OCI-LY1 (cell line): ENCODE results near the gene CNOT2.

Experiments used
- H2AFZ ChIP-seq: fragments of 200-600 bp; sonication (generic), shearing (Covaris generic); 2 replicates; pipeline ENCODE4 v1.6.0; 2014; ENCODE audit warnings: antibody characterized with exemption, mild to moderate bottlenecking, low read length
- H3F3A ChIP-seq: fragments of 200-600 bp; sonication (generic), shearing (Covaris generic); 2 replicates; pipeline ENCODE4 v1.6.0; 2014; ENCODE audit warnings: mild to moderate bottlenecking, antibody characterized with exemption, low read length, moderate library complexity; ENCODE audit not compliant: insufficient read depth
- H3K27ac ChIP-seq: fragments of 200-600 bp; sonication (generic); 2 replicates; pipeline ENCODE4 v1.5.1; 2014; ENCODE audit warnings: low read length, mixed run types, mild to moderate bottlenecking, low read depth; ENCODE audit not compliant: poor library complexity, severe bottlenecking
- H3K27me3 ChIP-seq: fragments of 200-600 bp; sonication (generic); 2 replicates; pipeline ENCODE4 v1.6.0; 2014; ENCODE audit warnings: antibody characterized with exemption, mild to moderate bottlenecking, low read length, moderate library complexity; ENCODE audit not compliant: insufficient read depth
- H3K36me3 ChIP-seq: fragments of 200-600 bp; sonication (generic); 2 replicates; pipeline ENCODE4 v1.6.1; 2014; ENCODE audit warnings: mild to moderate bottlenecking, antibody characterized with exemption, low read length, moderate library complexity, mixed read lengths; ENCODE audit not compliant: insufficient read depth
- H3K4me1 ChIP-seq: fragments of 200-600 bp; sonication (generic); 2 replicates; pipeline ENCODE4 v1.5.1; 2014; ENCODE audit warnings: mild to moderate bottlenecking, low read length, moderate library complexity; ENCODE audit not compliant: insufficient read depth, severe bottlenecking
- H3K4me2 ChIP-seq: fragments of 200-600 bp; sonication (generic), shearing (Covaris generic); 2 replicates; pipeline ENCODE4 v1.6.1; 2014; ENCODE audit warnings: low read length
- H3K4me3 ChIP-seq: fragments of 200-600 bp; sonication (generic); 2 replicates; pipeline ENCODE4 v1.5.1; 2014; ENCODE audit warnings: low read length, low read depth, mild to moderate bottlenecking, mixed read lengths; ENCODE audit not compliant: poor library complexity, severe bottlenecking
- H3K79me2 ChIP-seq: fragments of 200-600 bp; shearing (Covaris generic); 2 replicates; pipeline ENCODE4 v1.6.1; 2016; ENCODE audit warnings: mixed run types, low read length, mixed read lengths; ENCODE audit not compliant: insufficient read depth
- H3K9ac ChIP-seq: fragments of 200-600 bp; sonication (generic), shearing (Covaris generic); 2 replicates; pipeline ENCODE4 v1.6.1; 2014; ENCODE audit warnings: mild to moderate bottlenecking, low read length, mixed read lengths
- H3K9me2 ChIP-seq: fragments of 200-600 bp; sonication (generic), shearing (Covaris generic); 2 replicates; pipeline ENCODE4 v1.6.1; 2014; ENCODE audit warnings: low read depth, mild to moderate bottlenecking, low read length, mixed read lengths
- H3K9me3 ChIP-seq: fragments of 200-600 bp; shearing (Covaris generic); 2 replicates; pipeline ENCODE4 v1.6.1; 2014; ENCODE audit warnings: low read length, mixed read lengths
- H4K20me1 ChIP-seq: fragments of 200-600 bp; sonication (generic), shearing (Covaris generic); 2 replicates; pipeline ENCODE4 v1.6.0; 2016; ENCODE audit warnings: mild to moderate bottlenecking, low read length; ENCODE audit not compliant: insufficient read depth
- EZH2 ChIP-seq: fragments of 200-600 bp; sonication (generic), shearing (Covaris generic); IDR thresholded peaks from 2 replicates; pipeline ENCODE4 v1.8.0; 2017; ENCODE audit warnings: borderline replicate concordance, mixed run types, mild to moderate bottlenecking, antibody characterized with exemption, low read length, moderate library complexity, mixed read lengths
- TF ChIP-seq, protein P1 (sequence below): fragments of 200-600 bp; sonication (generic), shearing (Covaris generic); IDR thresholded peaks from 2 replicates; pipeline ENCODE4 v1.5.1; 2017; ENCODE audit warnings: mild to moderate bottlenecking, antibody characterized with exemption, low read length, moderate library complexity, mixed read lengths

Gene CNOT2

DNA sequence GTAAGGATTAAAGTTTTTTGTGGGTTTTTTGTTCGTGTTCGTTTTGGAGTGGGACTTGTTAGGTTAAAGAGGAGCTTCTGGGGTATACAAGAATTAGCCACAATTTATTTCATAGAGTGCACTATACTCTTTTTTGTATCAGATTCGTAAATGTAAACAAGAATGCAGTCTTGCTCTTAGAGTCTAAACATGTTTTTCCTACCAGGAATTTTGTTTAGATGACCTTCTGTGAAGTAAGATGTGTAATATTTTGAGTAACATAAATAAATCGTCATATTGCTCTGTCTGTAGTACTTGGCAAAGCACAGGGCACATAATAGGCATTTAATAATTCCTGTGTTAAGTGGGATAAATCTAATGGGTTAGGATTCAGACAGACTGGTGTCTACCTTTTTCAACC lies 9.6 kb downstream of the CNOT2 start:
- peak overlapping the region; percentile 35 for H3K27ac ChIP-seq
- peaks cover 86% of the 10 kb centered on the region for H3K4me1 ChIP-seq
- no peak overlapping the region for H3K4me3 ChIP-seq
- 0 out of 2 replicates have a peak, but pooled peaks cover 3% of the 10 kb centered on the region for H3K9me3 ChIP-seq
- H3K79me2 ChIP-seq, result peaks cover 100% of the 10 kb centered on the region
- H3K9ac ChIP-seq, result no peak overlapping the region
- H3K4me2 ChIP-seq, result no peak overlapping the region
- H3K36me3 ChIP-seq, result peaks cover 46% of the 10 kb centered on the region
- H3K27me3 ChIP-seq, result no peaks in the 10 kb centered on the region
- H3F3A ChIP-seq, result no peaks in the 10 kb centered on the region
- no peaks in the 10 kb centered on the region for H3K9me2 ChIP-seq
- no peak overlapping the region for H2AFZ ChIP-seq
- H4K20me1 ChIP-seq, result no peaks in the 10 kb centered on the region
- TF ChIP-seq, protein P1, sequence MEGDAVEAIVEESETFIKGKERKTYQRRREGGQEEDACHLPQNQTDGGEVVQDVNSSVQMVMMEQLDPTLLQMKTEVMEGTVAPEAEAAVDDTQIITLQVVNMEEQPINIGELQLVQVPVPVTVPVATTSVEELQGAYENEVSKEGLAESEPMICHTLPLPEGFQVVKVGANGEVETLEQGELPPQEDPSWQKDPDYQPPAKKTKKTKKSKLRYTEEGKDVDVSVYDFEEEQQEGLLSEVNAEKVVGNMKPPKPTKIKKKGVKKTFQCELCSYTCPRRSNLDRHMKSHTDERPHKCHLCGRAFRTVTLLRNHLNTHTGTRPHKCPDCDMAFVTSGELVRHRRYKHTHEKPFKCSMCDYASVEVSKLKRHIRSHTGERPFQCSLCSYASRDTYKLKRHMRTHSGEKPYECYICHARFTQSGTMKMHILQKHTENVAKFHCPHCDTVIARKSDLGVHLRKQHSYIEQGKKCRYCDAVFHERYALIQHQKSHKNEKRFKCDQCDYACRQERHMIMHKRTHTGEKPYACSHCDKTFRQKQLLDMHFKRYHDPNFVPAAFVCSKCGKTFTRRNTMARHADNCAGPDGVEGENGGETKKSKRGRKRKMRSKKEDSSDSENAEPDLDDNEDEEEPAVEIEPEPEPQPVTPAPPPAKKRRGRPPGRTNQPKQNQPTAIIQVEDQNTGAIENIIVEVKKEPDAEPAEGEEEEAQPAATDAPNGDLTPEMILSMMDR, result no peak
- TF ChIP-seq EZH2, result no peak

GRCh38 chr12:70254225-70254624 lies 11.0 kb downstream of the CNOT2 start:
- Histone ChIP-seq H3K36me3 (peaks cover 34% of the 10 kb centered on the region), H2AFZ (no peak overlapping the region), H3K4me3 (no peak overlapping the region), H3K9me3 (0 out of 2 replicates have a peak, but pooled peaks cover 3% of the 10 kb centered on the region), H3K27me3 (no peaks in the 10 kb centered on the region), H3K9ac (no peak overlapping the region), H4K20me1 (no peaks in the 10 kb centered on the region), H3K79me2 (peaks cover 100% of the 10 kb centered on the region), H3K4me2 (peak overlapping the region; percentile 45; the same call in 1 of the 2 replicates), H3K27ac (no peak overlapping the region), H3K4me1 (peaks cover 88% of the 10 kb centered on the region), H3K9me2 (no peaks in the 10 kb centered on the region), H3F3A (no peaks in the 10 kb centered on the region)
- TF ChIP-seq, protein P1, result no peak
- no peak for TF ChIP-seq EZH2

- H3K4me3 ChIP-seq, result peak overlapping the region; percentile 33
- peaks cover 100% of the 10 kb centered on the region for H3K79me2 ChIP-seq
- H3K27ac ChIP-seq, result peak overlapping the region; percentile 58
- H3F3A ChIP-seq, result 0 out of 2 replicates have a peak, but pooled peaks cover 1% of the 10 kb centered on the region
- no peaks in the 10 kb centered on the region for H3K27me3 ChIP-seq
- H3K9ac ChIP-seq, result peak overlapping the region; percentile 32; the same call in 1 of the 2 replicates
- 0 out of 2 replicates have a peak, but pooled peaks cover 3% of the 10 kb centered on the region for H3K9me3 ChIP-seq
- peaks cover 28% of the 10 kb centered on the region for H3K36me3 ChIP-seq
- TF ChIP-seq, protein P1, result no peak
- TF ChIP-seq EZH2, result no peak
- H2AFZ ChIP-seq, result no peak overlapping the region
- H3K4me1 ChIP-seq, result peaks cover 93% of the 10 kb centered on the region
- no peaks in the 10 kb centered on the region for H3K9me2 ChIP-seq
- no peaks in the 10 kb centered on the region for H4K20me1 ChIP-seq
- H3K4me2 ChIP-seq, result peak overlapping the region; percentile 45
These were observed 11.6 kb downstream of the CNOT2 start for GRCh38 chr12:70254846-70255245.
